IMR-90 (cell line): ENCODE data around the gene PCDHGC4.

ENCODE experiments used
- BHLHE40 ChIP-seq: fragments of 150-350 bp; IDR thresholded peaks from 2 replicates; pipeline ENCODE4 v1.6.1; 2016; ENCODE audit warnings: mild to moderate bottlenecking, low read depth, low read length
- CEBPB ChIP-seq: IDR thresholded peaks from 2 replicates; pipeline ENCODE4 v1.6.1; 2012; ENCODE audit warnings: low read depth, low read length, improper control_type of control experiment
- FOS ChIP-seq: fragments of 150-350 bp; IDR thresholded peaks from 2 replicates; pipeline ENCODE4 v1.6.1; 2016; ENCODE audit warnings: low read depth, low read length
- MAZ ChIP-seq: IDR thresholded peaks from 2 replicates; pipeline ENCODE4 v1.6.1; 2012; ENCODE audit warnings: low read depth, mild to moderate bottlenecking, low read length, improper control_type of control experiment, moderate library complexity, borderline replicate concordance
- POLR2A ChIP-seq: IDR thresholded peaks from 2 replicates; pipeline ENCODE4 v1.6.1; 2012; ENCODE audit warnings: mild to moderate bottlenecking, low read depth, low read length
- RAD21 ChIP-seq: IDR thresholded peaks from 2 replicates; pipeline ENCODE4 v1.6.1; 2012; ENCODE audit warnings: low read length, improper control_type of control experiment
- RCOR1 ChIP-seq: IDR thresholded peaks from 2 replicates; pipeline ENCODE4 v1.6.1; 2012; ENCODE audit warnings: mild to moderate bottlenecking, low read length, improper control_type of control experiment; ENCODE audit not compliant: insufficient replicate concordance
- RFX5 ChIP-seq: IDR thresholded peaks from 2 replicates; pipeline ENCODE4 v1.8.0; 2012; ENCODE audit warnings: low read depth, mild to moderate bottlenecking, low read length, moderate library complexity
- SMC3 ChIP-seq: fragments of 150-350 bp; IDR thresholded peaks from 2 replicates; pipeline ENCODE4 v1.6.1; 2016; ENCODE audit warnings: low read depth, mild to moderate bottlenecking, antibody characterized with exemption, low read length, moderate library complexity
- TF ChIP-seq, protein P1 (sequence below): conservative IDR thresholded peaks from 2 replicates; pipeline ENCODE4 v1.5.1; 2012; ENCODE audit warnings: mild to moderate bottlenecking, low read depth, low read length, improper control_type of control experiment
- TF ChIP-seq, protein P2 (sequence below): fragments of 150-350 bp; IDR thresholded peaks from 2 replicates; pipeline ENCODE4 v1.6.1; 2017; ENCODE audit warnings: mild to moderate bottlenecking, antibody characterized with exemption, low read length, low read depth
- TF ChIP-seq, protein P3 (sequence below): fragments of 150-350 bp; IDR thresholded peaks from 2 replicates; pipeline ENCODE4 v1.6.1; 2016; ENCODE audit warnings: low read depth, mild to moderate bottlenecking, low read length, moderate library complexity, borderline replicate concordance

DNA sequence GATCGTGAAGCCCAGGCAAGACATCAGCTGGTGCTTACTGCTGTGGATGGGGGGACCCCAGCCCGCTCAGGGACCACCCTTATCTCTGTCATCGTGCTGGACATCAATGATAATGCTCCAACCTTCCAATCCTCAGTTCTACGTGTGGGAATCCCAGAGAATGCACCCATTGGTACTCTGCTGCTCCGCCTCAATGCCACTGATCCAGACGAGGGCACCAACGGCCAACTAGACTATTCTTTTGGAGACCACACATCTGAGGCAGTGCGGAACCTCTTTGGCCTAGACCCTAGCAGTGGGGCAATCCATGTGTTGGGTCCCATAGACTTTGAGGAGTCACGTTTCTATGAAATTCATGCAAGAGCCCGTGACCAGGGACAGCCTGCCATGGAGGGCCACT, 5.0 kb downstream of the PCDHGC4 start:
- TF ChIP-seq, protein P1, sequence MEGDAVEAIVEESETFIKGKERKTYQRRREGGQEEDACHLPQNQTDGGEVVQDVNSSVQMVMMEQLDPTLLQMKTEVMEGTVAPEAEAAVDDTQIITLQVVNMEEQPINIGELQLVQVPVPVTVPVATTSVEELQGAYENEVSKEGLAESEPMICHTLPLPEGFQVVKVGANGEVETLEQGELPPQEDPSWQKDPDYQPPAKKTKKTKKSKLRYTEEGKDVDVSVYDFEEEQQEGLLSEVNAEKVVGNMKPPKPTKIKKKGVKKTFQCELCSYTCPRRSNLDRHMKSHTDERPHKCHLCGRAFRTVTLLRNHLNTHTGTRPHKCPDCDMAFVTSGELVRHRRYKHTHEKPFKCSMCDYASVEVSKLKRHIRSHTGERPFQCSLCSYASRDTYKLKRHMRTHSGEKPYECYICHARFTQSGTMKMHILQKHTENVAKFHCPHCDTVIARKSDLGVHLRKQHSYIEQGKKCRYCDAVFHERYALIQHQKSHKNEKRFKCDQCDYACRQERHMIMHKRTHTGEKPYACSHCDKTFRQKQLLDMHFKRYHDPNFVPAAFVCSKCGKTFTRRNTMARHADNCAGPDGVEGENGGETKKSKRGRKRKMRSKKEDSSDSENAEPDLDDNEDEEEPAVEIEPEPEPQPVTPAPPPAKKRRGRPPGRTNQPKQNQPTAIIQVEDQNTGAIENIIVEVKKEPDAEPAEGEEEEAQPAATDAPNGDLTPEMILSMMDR = no peak
- TF ChIP-seq BHLHE40 = no peak
- TF ChIP-seq CEBPB = no peak
- TF ChIP-seq POLR2A = no peak
- no peak for TF ChIP-seq SMC3
- no peak for TF ChIP-seq FOS
- no peak for TF ChIP-seq RCOR1
- TF ChIP-seq, protein P2, sequence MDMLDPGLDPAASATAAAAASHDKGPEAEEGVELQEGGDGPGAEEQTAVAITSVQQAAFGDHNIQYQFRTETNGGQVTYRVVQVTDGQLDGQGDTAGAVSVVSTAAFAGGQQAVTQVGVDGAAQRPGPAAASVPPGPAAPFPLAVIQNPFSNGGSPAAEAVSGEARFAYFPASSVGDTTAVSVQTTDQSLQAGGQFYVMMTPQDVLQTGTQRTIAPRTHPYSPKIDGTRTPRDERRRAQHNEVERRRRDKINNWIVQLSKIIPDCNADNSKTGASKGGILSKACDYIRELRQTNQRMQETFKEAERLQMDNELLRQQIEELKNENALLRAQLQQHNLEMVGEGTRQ = no peak
- TF ChIP-seq, protein P3, sequence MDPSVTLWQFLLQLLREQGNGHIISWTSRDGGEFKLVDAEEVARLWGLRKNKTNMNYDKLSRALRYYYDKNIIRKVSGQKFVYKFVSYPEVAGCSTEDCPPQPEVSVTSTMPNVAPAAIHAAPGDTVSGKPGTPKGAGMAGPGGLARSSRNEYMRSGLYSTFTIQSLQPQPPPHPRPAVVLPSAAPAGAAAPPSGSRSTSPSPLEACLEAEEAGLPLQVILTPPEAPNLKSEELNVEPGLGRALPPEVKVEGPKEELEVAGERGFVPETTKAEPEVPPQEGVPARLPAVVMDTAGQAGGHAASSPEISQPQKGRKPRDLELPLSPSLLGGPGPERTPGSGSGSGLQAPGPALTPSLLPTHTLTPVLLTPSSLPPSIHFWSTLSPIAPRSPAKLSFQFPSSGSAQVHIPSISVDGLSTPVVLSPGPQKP = no peak
- no peak for TF ChIP-seq RAD21
- no peak for TF ChIP-seq MAZ
- no peak for TF ChIP-seq RFX5
